Stimulated activated CD8-positive, alpha-beta memory T cell treated with anti-CD3 and anti-CD28 coated beads, Interleukin-7, amount 100 ng/mL, for 4 hours (primary cell): ENCODE data around the gene PGGHG.
"Not testable (repeated sequence)": the region's sequence is repeated elsewhere in the genome, so short reads cannot be mapped to it uniquely, and the experiment has no call there.

Experiments
- DNase-seq, 2 donors: peaks; one replicate each; pipeline ENCODE4 v3.0.0-alpha.2; 2020; ENCODE audit warnings: low read depth in 2 of 2

PGGHG gene

DNA sequence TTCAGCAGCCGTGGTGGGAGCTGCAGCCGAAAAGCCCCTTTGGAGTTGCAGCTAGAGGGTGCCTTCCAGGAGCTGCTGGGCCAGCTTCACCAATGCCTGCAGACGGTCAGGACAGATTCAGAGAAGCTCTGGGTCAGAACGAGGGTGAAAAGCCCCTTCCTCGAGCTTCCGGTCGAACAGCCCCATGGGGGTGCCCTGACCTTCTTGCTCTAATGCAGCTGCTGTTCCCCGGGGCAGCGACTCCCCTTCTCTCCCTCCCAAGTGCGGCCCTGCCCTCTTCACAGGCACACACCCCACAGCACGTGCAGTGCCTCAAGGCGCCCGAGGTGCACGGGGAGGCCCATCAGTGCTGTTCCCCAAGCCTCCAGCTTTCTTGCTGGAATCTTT is 41.4 kb downstream of the PGGHG start:
- no peak for DNase-seq

DNA sequence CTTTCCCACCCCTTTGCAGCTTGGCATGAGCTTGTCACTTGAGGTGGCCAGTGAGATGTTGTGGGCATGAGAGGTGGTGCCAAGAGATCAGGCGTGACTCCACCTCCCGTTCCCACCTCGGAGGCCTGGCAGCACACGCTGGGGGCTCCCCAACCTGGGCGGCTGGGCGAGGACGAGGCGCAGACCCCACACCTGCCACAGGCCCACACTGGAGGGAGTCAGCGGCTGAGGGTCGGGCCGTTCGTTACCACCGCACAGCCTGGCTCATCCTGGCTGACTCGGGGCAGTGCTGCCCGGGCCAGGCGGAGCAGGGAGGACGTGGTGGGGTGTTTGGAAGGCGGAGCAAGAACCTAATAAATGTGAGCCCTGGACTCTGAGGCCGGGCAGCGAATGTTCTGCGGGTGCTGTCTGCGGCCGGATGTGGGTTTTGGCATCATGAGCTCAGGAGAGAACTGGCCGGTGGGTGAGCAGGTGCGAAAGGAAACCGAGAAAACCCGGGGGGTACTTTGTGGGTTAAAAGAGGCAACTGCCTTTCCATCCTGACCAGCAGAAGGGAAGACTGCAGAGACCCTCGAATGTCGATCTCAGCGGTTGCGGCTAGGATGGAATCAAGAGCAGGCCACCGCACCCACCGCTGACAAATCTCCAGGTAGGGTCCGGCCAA is 41.9 kb downstream of the PGGHG start:
- no peak for DNase-seq

GRCh38 chr11:331358-332060 is 42.6 kb downstream of the PGGHG start:
- DNase-seq, result no peak

GRCh38 chr11:332651-333480 is 43.9 kb downstream of the PGGHG start:
- DNase-seq, result no peak

DNA sequence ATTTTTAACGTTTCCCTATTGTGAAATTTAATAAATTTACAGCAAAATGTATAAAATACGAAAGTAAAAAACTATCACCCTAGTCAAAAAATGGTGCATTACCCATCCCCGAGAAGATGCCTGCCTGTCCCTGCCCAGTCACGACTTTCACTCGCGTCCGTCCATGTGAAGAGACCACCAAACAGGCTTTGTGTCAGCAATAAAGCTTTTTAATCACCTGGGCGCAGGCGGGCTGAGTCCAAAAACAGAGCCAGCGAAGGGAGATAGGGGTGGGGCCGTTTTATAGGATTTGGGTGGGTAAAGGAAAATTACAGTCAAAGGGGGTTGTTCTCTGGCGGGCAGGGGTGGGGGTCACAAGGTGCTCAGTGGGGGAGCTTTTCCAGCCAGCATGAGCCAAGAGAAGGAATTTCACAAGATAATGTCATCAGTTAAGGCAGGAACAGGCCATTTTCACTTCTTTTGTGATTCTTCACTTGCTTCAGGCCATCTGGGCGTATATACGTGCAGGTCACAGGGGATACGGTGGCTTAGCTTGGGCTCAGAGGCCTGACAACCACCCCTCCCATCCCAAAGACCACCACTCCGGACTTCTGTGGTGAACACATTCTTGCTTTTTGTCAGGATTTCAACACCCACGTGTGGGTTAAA is 44.8 kb downstream of the PGGHG start:
- DNase-seq, result not testable (repeated sequence)

DNA sequence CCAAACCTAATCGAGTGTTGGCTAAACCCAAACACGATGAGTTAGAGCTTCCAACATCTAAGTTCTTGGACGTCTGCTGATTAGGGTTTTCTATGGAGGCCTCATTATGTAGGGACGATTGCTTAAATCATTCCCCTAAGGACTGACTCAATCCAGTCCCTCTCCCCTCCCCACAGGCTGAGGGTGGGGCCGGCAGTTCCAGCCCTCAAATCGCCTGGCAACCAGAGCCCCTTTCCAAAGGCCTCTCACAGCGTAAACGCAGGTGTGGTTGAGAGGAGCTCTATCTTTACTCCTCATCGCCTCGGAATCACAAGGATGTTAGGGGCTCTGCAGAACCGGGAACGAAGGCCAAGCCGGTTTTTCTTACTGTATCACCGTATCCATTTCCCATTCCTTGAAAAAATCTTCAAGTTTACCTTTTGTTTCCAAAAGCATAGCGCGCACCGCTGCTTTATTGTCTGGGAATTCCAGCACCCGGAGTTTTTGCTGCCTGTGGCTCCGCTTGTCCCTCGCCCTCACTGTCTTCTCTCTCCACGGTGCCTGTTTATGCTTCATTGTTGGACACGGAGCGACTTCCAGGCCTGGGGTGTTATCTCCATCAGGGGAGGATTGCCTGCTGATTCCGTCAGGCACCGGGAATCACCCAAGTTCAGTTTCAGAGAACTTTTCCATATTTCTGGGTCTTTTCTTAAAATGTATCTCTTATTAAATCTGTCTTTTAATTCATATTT is 45.5 kb downstream of the PGGHG start:
- DNase-seq, result no peak

DNA sequence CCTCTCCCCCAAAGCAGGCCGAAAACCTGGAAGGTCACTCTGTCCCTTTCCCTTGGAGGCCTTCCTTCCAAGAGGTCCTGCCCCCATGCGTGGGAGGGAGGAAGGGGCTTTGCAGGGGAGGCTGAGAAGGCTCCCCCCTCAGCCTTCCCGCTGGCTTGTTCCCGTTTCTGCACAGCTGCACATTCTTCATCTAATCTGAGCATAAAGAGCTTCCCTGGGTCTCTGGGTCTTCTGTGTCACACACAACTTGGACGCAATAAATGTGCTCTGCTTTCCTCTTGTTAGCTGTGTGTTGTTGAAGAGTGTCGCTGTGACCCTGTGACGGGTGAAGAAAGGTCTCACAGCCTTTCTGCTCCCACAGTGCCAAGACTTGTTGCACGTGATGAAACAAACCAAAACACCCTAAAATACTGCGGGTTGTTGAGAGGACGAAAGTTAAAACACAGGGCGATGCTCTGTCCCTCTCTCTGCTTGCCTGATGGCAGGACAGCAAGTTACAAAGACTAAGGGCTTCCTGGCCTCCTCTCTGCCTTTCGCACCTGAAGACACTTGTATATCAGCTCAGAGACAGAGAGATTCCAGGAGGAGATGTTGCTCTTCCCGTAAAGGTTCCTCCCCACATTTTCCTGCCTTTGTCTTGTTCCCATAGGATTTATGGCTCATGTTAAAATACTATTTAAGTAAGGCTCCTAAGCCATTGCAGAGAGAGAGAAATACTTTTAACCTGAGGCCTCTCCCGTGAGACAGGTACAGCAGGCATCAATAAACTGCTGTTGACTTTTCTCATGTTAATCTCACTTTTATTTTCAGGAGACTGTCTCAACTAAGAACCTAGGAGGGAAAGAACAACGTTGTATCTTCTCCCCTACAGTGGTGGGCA is 47.1 kb downstream of the PGGHG start:
- no peak for DNase-seq

- no peak for DNase-seq
Observed at GRCh38 chr11:336659-337198, 47.8 kb downstream of the PGGHG start.

DNA sequence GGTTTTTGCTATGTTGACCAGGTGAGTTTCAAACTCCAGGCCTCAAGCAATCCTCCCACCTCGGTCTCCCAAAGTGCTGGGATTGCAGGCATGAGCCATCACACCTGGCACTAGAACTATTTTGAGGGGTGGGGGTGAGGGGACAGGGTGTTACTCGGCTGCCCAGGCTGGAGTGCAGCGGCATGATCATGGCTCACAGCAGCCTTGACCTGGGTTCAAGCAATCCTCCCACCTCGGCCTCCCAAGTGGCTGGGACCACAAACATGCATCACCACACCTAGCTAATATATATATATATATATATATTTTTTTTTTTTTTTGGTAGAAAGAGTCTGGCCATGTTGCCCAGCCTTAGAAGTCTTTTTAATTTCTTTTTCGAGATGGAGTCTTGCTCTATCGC is 48.8 kb downstream of the PGGHG start:
- no peak for DNase-seq

- no peak for DNase-seq
Observed at GRCh38 chr11:339963-340362, 51.0 kb downstream of the PGGHG start.

DNA sequence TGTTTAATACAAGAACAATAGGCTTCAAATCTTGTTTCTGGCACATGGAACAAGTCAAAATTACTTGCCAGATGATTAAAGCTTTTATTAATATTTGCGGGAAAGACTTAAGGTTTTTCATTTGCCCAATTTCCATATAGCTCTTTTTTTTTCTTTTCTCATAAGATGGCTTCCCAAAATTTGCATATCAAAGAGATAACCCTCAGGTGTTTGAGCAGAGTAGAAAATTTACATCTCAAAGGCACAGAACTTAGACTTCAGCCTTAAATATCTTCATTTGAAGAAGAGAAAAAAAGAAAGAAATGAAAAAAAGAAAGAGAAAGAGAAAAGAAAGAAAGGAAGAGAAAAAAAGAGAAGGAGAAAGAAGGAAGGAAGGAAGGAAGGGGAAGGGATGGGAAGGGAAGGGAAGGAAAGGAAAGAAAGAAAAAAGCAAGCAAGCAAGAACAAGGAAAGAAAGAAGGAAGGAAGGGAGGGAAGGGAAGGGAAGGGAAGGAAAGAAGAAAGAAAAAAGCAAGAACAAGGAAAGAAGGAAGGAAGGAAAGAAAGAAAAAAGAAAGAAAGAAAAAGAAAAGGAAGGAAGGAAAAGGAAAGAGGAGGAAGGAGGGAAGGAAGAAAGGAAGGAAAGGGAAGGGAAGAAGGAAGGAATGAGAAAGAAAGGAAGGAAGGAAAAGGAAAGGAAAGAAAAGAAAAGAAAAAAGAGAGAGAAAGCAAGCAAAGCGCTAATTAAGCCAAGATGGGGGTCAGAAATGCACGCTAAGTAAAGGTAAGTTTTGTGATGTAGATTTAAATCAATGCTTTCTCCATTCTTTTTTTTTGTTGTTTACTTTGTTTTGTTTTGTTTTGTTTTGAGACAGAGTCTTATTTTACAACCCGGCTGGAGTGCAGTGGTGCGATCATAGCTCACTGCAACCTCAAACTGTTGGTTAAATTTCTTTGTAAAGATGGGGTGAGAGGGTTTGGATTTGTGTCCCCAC is 51.9 kb downstream of the PGGHG start:
- DNase-seq, result no peak

DNA sequence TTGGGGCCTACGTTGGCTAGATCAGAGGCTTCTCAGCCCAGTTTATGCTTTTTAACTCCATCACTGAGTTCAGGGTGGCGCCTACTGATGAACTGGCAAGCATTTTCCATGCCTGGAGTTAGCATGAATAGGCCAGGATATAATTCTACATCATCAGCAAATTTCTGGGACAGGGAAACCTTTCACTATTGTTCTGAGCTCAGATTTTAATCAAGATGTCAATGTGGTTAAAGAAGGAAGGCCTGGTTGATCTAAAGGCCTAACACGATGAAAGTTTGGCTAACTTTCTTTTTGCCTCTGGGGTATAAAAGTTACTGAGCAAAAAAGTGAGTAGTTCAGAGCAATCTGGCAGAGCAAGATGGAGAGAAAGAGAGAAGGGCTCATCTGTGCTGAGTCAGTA is 53.4 kb downstream of the PGGHG start:
- DNase-seq, result no peak

GRCh38 chr11:344836-345578 is 56.1 kb downstream of the PGGHG start:
- DNase-seq, result no peak
